Keratinocyte (primary cell): ENCODE results near the gene C4orf54. TPM values are rescaled to one million over a fixed set of nuclear protein-coding genes. Genes with fewer than 3 reads are reported as not detected.

ENCODE experiments used
- DNase-seq: peaks from one replicate; pipeline ENCODE4 v3.0.0-alpha.2; 2011; ENCODE audit warnings: low read depth, missing footprints, low spot score
- FAIRE-seq: peaks from 2 replicates; lab custom pipeline; 2011; peaks lifted over from hg19 to GRCh38; lab: Jason Lieb, UNC
- H2AFZ ChIP-seq: 2 replicates; pipeline ENCODE4 v1.6.0; 2012; ENCODE audit warnings: low read length, control low read depth, inconsistent platforms; ENCODE audit not compliant: control insufficient read depth
- H3K27ac ChIP-seq: 2 replicates; pipeline ENCODE4 v1.5.1; 2011; ENCODE audit warnings: low read length; ENCODE audit not compliant: control insufficient read depth, insufficient read depth
- H3K27me3 ChIP-seq: 3 replicates; pipeline ENCODE4 v1.6.0; 2011; ENCODE audit warnings: low read length; ENCODE audit not compliant: control insufficient read depth, insufficient read depth; ENCODE audit errors: extremely low read depth
- H3K36me3 ChIP-seq, 2 experiments: 2 replicates in 1 of 2; 3 replicates in 1 of 2; pipeline ENCODE4 v1.5.1; 2011; ENCODE audit warnings: low read length in 2 of 2, mild to moderate bottlenecking in 1 of 2; ENCODE audit not compliant: control insufficient read depth in 2 of 2, insufficient read depth in 2 of 2; ENCODE audit errors: extremely low read depth in 1 of 2
- H3K4me1 ChIP-seq: 3 replicates; pipeline ENCODE4 v1.5.1; 2011; ENCODE audit warnings: low read length; ENCODE audit not compliant: control insufficient read depth, insufficient read depth; ENCODE audit errors: extremely low read depth
- H3K4me2 ChIP-seq: 3 replicates; pipeline ENCODE4 v1.6.0; 2011; ENCODE audit warnings: low read depth, low read length; ENCODE audit not compliant: control insufficient read depth, insufficient read depth; ENCODE audit errors: extremely low read depth
- H3K4me3 ChIP-seq, 3 experiments: fragments of 200-600 bp in 1 of 3; sonication (generic) in 1 of 3; 2 replicates in 2 of 3; 3 replicates in 1 of 3; pipeline ENCODE4 v1.5.1; 2011 to 2016; ENCODE audit warnings: low read length in 3 of 3, mild to moderate bottlenecking in 3 of 3, control low read depth in 2 of 3, inconsistent platforms in 1 of 3, low read depth in 1 of 3, mixed read lengths in 1 of 3, mixed run types in 1 of 3, moderate library complexity in 1 of 3; ENCODE audit not compliant: control insufficient read depth in 2 of 3, insufficient read depth in 2 of 3; ENCODE audit errors: extremely low read depth in 1 of 3
- H3K79me2 ChIP-seq: 2 replicates; pipeline ENCODE4 v1.6.0; 2012; ENCODE audit warnings: low read length; ENCODE audit not compliant: control insufficient read depth, insufficient read depth
- H3K9ac ChIP-seq: 3 replicates; pipeline ENCODE4 v1.6.0; 2011; ENCODE audit warnings: low read length; ENCODE audit not compliant: control insufficient read depth, insufficient read depth; ENCODE audit errors: extremely low read depth
- H3K9me1 ChIP-seq: 3 replicates; pipeline ENCODE4 v1.6.0; 2011; ENCODE audit warnings: low read length; ENCODE audit not compliant: control insufficient read depth, insufficient read depth; ENCODE audit errors: extremely low read depth
- H3K9me3 ChIP-seq: 2 replicates; pipeline ENCODE4 v1.5.1; 2012; ENCODE audit warnings: low read depth, low read length; ENCODE audit not compliant: control insufficient read depth
- H4K20me1 ChIP-seq: 3 replicates; pipeline ENCODE4 v1.6.0; 2011; ENCODE audit warnings: low read length; ENCODE audit not compliant: control insufficient read depth, insufficient read depth; ENCODE audit errors: extremely low read depth
- CTCF ChIP-seq, 3 experiments: IDR thresholded peaks in 1 of 3; conservative IDR thresholded peaks in 1 of 3; optimal IDR thresholded peaks in 1 of 3; 2 replicates in 2 of 3; 3 replicates in 1 of 3; pipeline versions ENCODE3 to v1.5.1; 2011; ENCODE audit warnings: low read length in 3 of 3, mild to moderate bottlenecking in 3 of 3, moderate library complexity in 2 of 3, control low read depth in 1 of 3, inconsistent platforms in 1 of 3; ENCODE audit not compliant: insufficient read depth in 2 of 3; ENCODE audit errors: extremely low read depth in 1 of 3
- EZH2 ChIP-seq: IDR thresholded peaks from one replicate; pipeline ENCODE4 v1.6.1; 2012; ENCODE audit warnings: inconsistent platforms, mild to moderate bottlenecking, low read length, moderate library complexity
- dilution Hi-C: fragments of 300-500 bp; cut with MboI; formaldehyde crosslinking; loops from one replicate; pipeline ENCODE4 v1.7.0; 2020; ENCODE audit warnings: low sequenced_read_pairs; ENCODE audit not compliant: extremely low pct_ligation_motif_present
- polyA plus RNA-seq, 5 experiments: library from polyadenylated mRNA; depleted of rRNA in 3 of 5; stranded (reverse) in 3 of 5; stranded (forward) in 1 of 5; unstranded in 1 of 5; fragments of >200 nt; gene quantifications; 1 replicate in 1 of 5; 2 replicates in 3 of 5; 3 replicates in 1 of 5; pipeline versions ENCODE4 v1.2.1 to v1.2.3, GENCODE V29; 2011 to 2012; ENCODE audit warnings: missing spikeins in 2 of 5, low read depth in 1 of 5, low replicate concordance in 1 of 5

The C4orf54 gene
- polyA plus RNA-seq, 1 donor (not counting 4 experiments of a cell fraction or from before 2014, with no cell fraction given): 0.01 TPM

DNA sequence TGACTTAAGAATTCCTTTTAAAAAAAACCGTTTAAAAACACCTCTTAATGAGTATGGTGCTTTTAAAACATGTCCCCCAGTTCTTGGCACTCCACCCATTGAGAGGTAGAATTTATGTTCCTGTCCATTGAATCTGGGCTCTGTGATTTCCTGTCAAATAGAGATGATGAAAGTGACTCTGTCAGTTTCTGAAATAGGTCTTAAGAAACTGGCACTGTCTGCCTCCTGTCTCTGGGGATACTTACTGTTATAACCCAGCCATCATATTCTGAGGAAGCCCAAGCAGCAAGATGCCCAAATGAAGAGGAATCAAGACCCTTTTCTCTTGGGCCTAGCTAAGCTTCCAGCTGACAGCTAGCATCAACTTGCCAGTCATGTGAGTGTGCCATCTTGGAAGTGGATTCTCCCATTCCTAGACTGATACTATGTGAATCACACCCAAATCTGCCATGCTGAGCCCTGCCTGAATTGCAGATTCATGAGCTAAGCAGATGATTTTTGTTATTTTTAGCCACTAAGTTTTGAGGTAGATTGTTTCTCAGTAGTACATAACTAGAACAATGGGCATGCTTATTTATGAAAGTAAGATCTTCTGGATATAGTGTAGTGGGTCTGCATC lies 22.8 kb downstream of the C4orf54 start:
- Histone ChIP-seq H3K9me1 (no peaks in the 10 kb centered on the region), H3K9ac (no peak overlapping the region), H3K4me2 (no peak overlapping the region), H3K9me3 (no peaks in the 10 kb centered on the region), H4K20me1 (no peaks in the 10 kb centered on the region), H2AFZ (peak overlapping the region; percentile 36), H3K4me3 (no peak overlapping the region), H3K79me2 (no peaks in the 10 kb centered on the region), H3K4me1 (peaks cover 20% of the 10 kb centered on the region), H3K36me3 (no peaks in the 10 kb centered on the region), H3K27me3 (no peaks in the 10 kb centered on the region), H3K27ac (no peak overlapping the region)
- dilution Hi-C loops: no loop called here
- no peak for DNase-seq
- TF ChIP-seq EZH2 (no peak), CTCF (optimal IDR thresholded peaks at IDR 0.05 in 1 of 3, IDR thresholded peaks at IDR 0.05 in 1 of 3, conservative IDR thresholded peaks at IDR 0.05 in 1 of 3; ENCODE audit: extremely low read depth in 1 of 3, insufficient read depth in 2 of 3, low read length in 3 of 3) (no peak)
- peak; percentile 57 for FAIRE-seq

GRCh38 chr4:99633772-99634171 lies 23.9 kb downstream of the C4orf54 start:
- dilution Hi-C loops: no loop called here
- Histone ChIP-seq H3K79me2 (no peaks in the 10 kb centered on the region), H3K9me1 (no peaks in the 10 kb centered on the region), H2AFZ (no peak overlapping the region), H3K27me3 (no peaks in the 10 kb centered on the region), H4K20me1 (no peaks in the 10 kb centered on the region), H3K27ac (no peak overlapping the region), H3K36me3 (no peaks in the 10 kb centered on the region), H3K4me3 (no peak overlapping the region), H3K4me1 (peaks cover 21% of the 10 kb centered on the region), H3K4me2 (peak overlapping the region; percentile 18), H3K9ac (no peak overlapping the region), H3K9me3 (no peaks in the 10 kb centered on the region)
- DNase-seq (peak; percentile 48), FAIRE-seq (peak; percentile 95)
- TF ChIP-seq CTCF (optimal IDR thresholded peaks at IDR 0.05 in 1 of 3, IDR thresholded peaks at IDR 0.05 in 1 of 3, conservative IDR thresholded peaks at IDR 0.05 in 1 of 3; ENCODE audit: extremely low read depth in 1 of 3, insufficient read depth in 2 of 3, low read length in 3 of 3) (peak in 1 of 3 experiments; percentile 27), EZH2 (no peak)
